ENCODE measurements around the gene FAM9A. TPM values are rescaled to one million over a fixed set of nuclear protein-coding genes. Genes with fewer than 3 reads are reported as not detected.

FAM9A gene
- total RNA-seq, 3 donors from 2014 or later (not counting 1 experiment from before 2014, with no cell fraction given) = not detected

- peaks cover 8 to 17% of the 10 kb centered on the region in 2 donors for H3K27me3 Mint-ChIP-seq (ENCODE audit: low read depth in 2 of 2)
- H3K4me1 Mint-ChIP-seq = no peaks in the 10 kb centered on the region
- H3K9me3 Mint-ChIP-seq = no peaks in the 10 kb centered on the region
- intact Hi-C loops (cut with micrococcal nuclease) = no loop called here
- ATAC-seq = no peak
- TF ChIP-seq CTCF (IDR thresholded peaks at IDR 0.05) = no peak
- 87% methylated on average over 10 of the region's 10 CpGs for WGBS (ENCODE audit: insufficient coverage)
- no peak for DNase-seq
- no peak overlapping the region for H3K27ac ChIP-seq (ENCODE audit: low read length)
- no peak overlapping the region for H3K27ac Mint-ChIP-seq
- H3K9me3 ChIP-seq (ENCODE audit: control insufficient read depth, insufficient read depth, low read length) = no peaks in the 10 kb centered on the region
- H3K36me3 Mint-ChIP-seq = no peaks in the 10 kb centered on the region
- H3K4me1 ChIP-seq (ENCODE audit: control insufficient read depth, insufficient read depth, low read length) = no peaks in the 10 kb centered on the region
- H3K27me3 ChIP-seq (ENCODE audit: control insufficient read depth, insufficient read depth, low read length) = no peaks in the 10 kb centered on the region
- no peaks in the 10 kb centered on the region for H3K36me3 ChIP-seq (ENCODE audit: control insufficient read depth, insufficient read depth, low read length)
- H3K4me3 ChIP-seq (ENCODE audit: low read length) = no peak overlapping the region
- no peak overlapping the region for H3K4me3 Mint-ChIP-seq
These were observed 44.3 kb upstream of the FAM9A start for GRCh38 chrX:8845469-8845868.

GRCh38 chrX:8845060-8845459 is 43.9 kb upstream of the FAM9A start:
- no peak for ATAC-seq
- no peaks in the 10 kb centered on the region for H3K4me1 Mint-ChIP-seq

GRCh38 chrX:8844157-8844556 is 43.0 kb upstream of the FAM9A start:
- Mint-ChIP-seq H3K4me3 (no peak overlapping the region), H3K4me1 (no peaks in the 10 kb centered on the region), H3K27me3 (ENCODE audit: low read depth in 2 of 2) (peaks cover 4 to 10% of the 10 kb centered on the region in 2 donors), H3K36me3 (no peaks in the 10 kb centered on the region), H3K9me3 (no peaks in the 10 kb centered on the region), H3K27ac (no peak overlapping the region)
- DNase-seq (no peak), ATAC-seq (no peak)
- no peak overlapping the region for H3K4me3 ChIP-seq (ENCODE audit: low read length)
- no peaks in the 10 kb centered on the region for H3K9me3 ChIP-seq (ENCODE audit: control insufficient read depth, insufficient read depth, low read length)
- intact Hi-C loops (cut with micrococcal nuclease) = no loop called here
- H3K4me1 ChIP-seq (ENCODE audit: control insufficient read depth, insufficient read depth, low read length) = no peaks in the 10 kb centered on the region
- no CpG with 5 or more reads among the region's 1 CpG for WGBS (ENCODE audit: insufficient coverage)
- no peaks in the 10 kb centered on the region for H3K27me3 ChIP-seq (ENCODE audit: control insufficient read depth, insufficient read depth, low read length)
- TF ChIP-seq CTCF (IDR thresholded peaks at IDR 0.05) = no peak
- H3K27ac ChIP-seq (ENCODE audit: low read length) = no peak overlapping the region
- no peaks in the 10 kb centered on the region for H3K36me3 ChIP-seq (ENCODE audit: control insufficient read depth, insufficient read depth, low read length)

More at GRCh38 chrX:8845060-8845459, 43.9 kb upstream of the FAM9A start:
- Mint-ChIP-seq H3K27ac (no peak overlapping the region), H3K4me3 (no peak overlapping the region), H3K36me3 (no peaks in the 10 kb centered on the region), H3K9me3 (no peaks in the 10 kb centered on the region), H3K27me3 (ENCODE audit: low read depth in 2 of 2) (peaks cover 4 to 13% of the 10 kb centered on the region in 2 donors)
- no peaks in the 10 kb centered on the region for H3K36me3 ChIP-seq (ENCODE audit: control insufficient read depth, insufficient read depth, low read length)
- no peak for TF ChIP-seq CTCF (IDR thresholded peaks at IDR 0.05)
- no peaks in the 10 kb centered on the region for H3K4me1 ChIP-seq (ENCODE audit: control insufficient read depth, insufficient read depth, low read length)
- WGBS (ENCODE audit: insufficient coverage) = 95% methylated on average over 6 of the region's 11 CpGs
- DNase-seq = no peak
- no peak overlapping the region for H3K27ac ChIP-seq (ENCODE audit: low read length)
- intact Hi-C loops (cut with micrococcal nuclease) = no loop called here
- H3K4me3 ChIP-seq (ENCODE audit: low read length) = no peak overlapping the region
- no peaks in the 10 kb centered on the region for H3K27me3 ChIP-seq (ENCODE audit: control insufficient read depth, insufficient read depth, low read length)
- no peaks in the 10 kb centered on the region for H3K9me3 ChIP-seq (ENCODE audit: control insufficient read depth, insufficient read depth, low read length)

GRCh38 chrX:8841911-8842310 is 40.7 kb upstream of the FAM9A start:
- Histone ChIP-seq H3K4me1 (ENCODE audit: control insufficient read depth, insufficient read depth, low read length) (no peaks in the 10 kb centered on the region), H3K27me3 (ENCODE audit: control insufficient read depth, insufficient read depth, low read length) (no peaks in the 10 kb centered on the region), H3K4me3 (ENCODE audit: low read length) (no peak overlapping the region), H3K9me3 (ENCODE audit: control insufficient read depth, insufficient read depth, low read length) (no peaks in the 10 kb centered on the region), H3K27ac (ENCODE audit: low read length) (no peak overlapping the region), H3K36me3 (ENCODE audit: control insufficient read depth, insufficient read depth, low read length) (no peaks in the 10 kb centered on the region)
- no peak for TF ChIP-seq CTCF (IDR thresholded peaks at IDR 0.05)
- Mint-ChIP-seq H3K4me3 (no peak overlapping the region), H3K36me3 (no peaks in the 10 kb centered on the region), H3K27me3 (ENCODE audit: low read depth in 2 of 2) (peaks cover 6 to 13% of the 10 kb centered on the region in 2 donors), H3K4me1 (no peaks in the 10 kb centered on the region), H3K9me3 (no peaks in the 10 kb centered on the region), H3K27ac (no peak overlapping the region)
- ATAC-seq = no peak
- no peak for DNase-seq
- intact Hi-C loops (cut with micrococcal nuclease) = no loop called here
- WGBS (ENCODE audit: insufficient coverage) = 85% methylated on average over 5 of the region's 6 CpGs

Data from natural killer cell (primary cell).